Stomach (tissue), 4 donors: ENCODE measurements around the gene HOGA1.

Source experiments
- POLR2A ChIP-seq, 4 donors: fragments of 450-650 bp; IDR thresholded peaks; one replicate each; pipeline ENCODE4 v1.6.1; 2016; ENCODE audit warnings: antibody characterized with exemption in 4 of 4, control low read depth in 2 of 4, mild to moderate bottlenecking in 1 of 4, moderate library complexity in 1 of 4
- POLR2AphosphoS5 ChIP-seq, 3 donors: sonication (generic); formaldehyde crosslinking; IDR thresholded peaks; one replicate each; pipeline ENCODE4 v1.6.1; 2016; ENCODE audit warnings: antibody characterized with exemption in 3 of 3
- TF ChIP-seq, protein P1 (sequence below), 7 experiments: fragments of 450-650 bp in 4 of 7; fragments of 200-600 bp in 3 of 7; sonication (generic) in 3 of 7; IDR thresholded peaks; one replicate each; pipeline ENCODE4 v1.5.1; 2016 to 2019; ENCODE audit warnings: antibody characterized with exemption in 7 of 7, control low read depth in 2 of 7, mild to moderate bottlenecking in 1 of 7

DNA sequence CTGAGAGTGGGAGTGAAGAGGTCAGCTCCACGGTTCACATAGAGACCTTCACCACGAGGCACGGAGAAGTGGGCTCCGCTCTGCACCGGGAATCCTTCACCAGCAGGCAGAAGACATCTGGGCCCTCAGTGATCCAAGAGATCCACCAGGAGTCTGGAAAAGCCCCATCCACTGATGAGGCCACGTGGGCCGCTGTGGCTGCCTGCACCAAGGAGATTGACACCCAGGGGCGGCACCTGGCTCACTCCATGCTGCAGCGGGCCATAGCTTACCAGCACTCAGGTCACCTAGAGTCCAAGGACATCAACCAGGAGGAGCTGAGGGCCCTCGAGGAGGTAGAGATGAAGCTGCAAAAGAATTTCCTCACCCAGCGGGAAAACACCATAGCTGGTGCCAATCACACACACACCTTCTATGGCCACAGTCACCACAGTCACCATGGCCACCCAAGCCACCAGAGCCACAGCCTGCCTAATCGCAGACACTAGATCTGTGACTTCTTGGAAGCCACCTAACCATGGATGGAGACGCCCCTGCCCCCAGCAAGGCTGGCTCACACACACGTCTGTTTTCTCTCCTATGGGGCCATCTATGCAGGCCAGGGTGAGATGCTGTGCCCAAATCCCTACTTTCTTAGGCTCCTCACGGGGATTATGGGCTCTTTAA is 6.0 kb downstream of the HOGA1 start:
- TF ChIP-seq, protein P1, sequence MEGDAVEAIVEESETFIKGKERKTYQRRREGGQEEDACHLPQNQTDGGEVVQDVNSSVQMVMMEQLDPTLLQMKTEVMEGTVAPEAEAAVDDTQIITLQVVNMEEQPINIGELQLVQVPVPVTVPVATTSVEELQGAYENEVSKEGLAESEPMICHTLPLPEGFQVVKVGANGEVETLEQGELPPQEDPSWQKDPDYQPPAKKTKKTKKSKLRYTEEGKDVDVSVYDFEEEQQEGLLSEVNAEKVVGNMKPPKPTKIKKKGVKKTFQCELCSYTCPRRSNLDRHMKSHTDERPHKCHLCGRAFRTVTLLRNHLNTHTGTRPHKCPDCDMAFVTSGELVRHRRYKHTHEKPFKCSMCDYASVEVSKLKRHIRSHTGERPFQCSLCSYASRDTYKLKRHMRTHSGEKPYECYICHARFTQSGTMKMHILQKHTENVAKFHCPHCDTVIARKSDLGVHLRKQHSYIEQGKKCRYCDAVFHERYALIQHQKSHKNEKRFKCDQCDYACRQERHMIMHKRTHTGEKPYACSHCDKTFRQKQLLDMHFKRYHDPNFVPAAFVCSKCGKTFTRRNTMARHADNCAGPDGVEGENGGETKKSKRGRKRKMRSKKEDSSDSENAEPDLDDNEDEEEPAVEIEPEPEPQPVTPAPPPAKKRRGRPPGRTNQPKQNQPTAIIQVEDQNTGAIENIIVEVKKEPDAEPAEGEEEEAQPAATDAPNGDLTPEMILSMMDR (IDR thresholded peaks at IDR 0.05), result no peak
- TF ChIP-seq POLR2A (IDR thresholded peaks at IDR 0.05) (no peak), POLR2AphosphoS5 (IDR thresholded peaks at IDR 0.05) (no peak)
